HepG2 (cell line): ENCODE results near the gene CNDP1. TPM values are rescaled to one million over a fixed set of nuclear protein-coding genes. Genes with fewer than 3 reads are reported as not detected.

Experiments used
- CHD4 ChIP-seq: fragments of 200-600 bp; sonication (generic); IDR thresholded peaks from 2 replicates; pipeline ENCODE4 v1.7.0; 2017; ENCODE audit warnings: mild to moderate bottlenecking, low read length, borderline replicate concordance
- DMTF1 ChIP-seq: sonication (generic); formaldehyde crosslinking; IDR thresholded peaks from 2 replicates; pipeline ENCODE4 v1.4.0; 2020; ENCODE audit warnings: mild to moderate bottlenecking, missing genetic modification reagents
- HHEX ChIP-seq: IDR thresholded peaks from 2 replicates; pipeline ENCODE4 v1.6.1; 2016; ENCODE audit warnings: control low read depth
- IRX3 ChIP-seq: sonication (generic); formaldehyde crosslinking; IDR thresholded peaks from 2 replicates; pipeline ENCODE4 v1.8.1; 2023; ENCODE audit warnings: mild to moderate bottlenecking, low read depth, missing genetic modification reagents, borderline replicate concordance
- NFE2L1 ChIP-seq: sonication (generic); formaldehyde crosslinking; IDR thresholded peaks from 2 replicates; pipeline ENCODE4 v1.4.0; 2020; ENCODE audit warnings: missing genetic modification reagents, mild to moderate bottlenecking, borderline replicate concordance
- RAD21 ChIP-seq: fragments of 450-650 bp; formaldehyde crosslinking; IDR thresholded peaks from 2 replicates; pipeline ENCODE4 v1.5.0; 2020; ENCODE audit warnings: mild to moderate bottlenecking
- SMAD1 ChIP-seq: sonication (generic); formaldehyde crosslinking; IDR thresholded peaks from 2 replicates; pipeline ENCODE4 v1.4.0; 2020; ENCODE audit warnings: missing genetic modification reagents, low read depth, mild to moderate bottlenecking, borderline replicate concordance
- STAG1 ChIP-seq: sonication (generic); formaldehyde crosslinking; IDR thresholded peaks from 2 replicates; pipeline ENCODE4 v1.4.0; 2020; ENCODE audit warnings: missing genetic modification reagents
- UBTF ChIP-seq: sonication (generic); formaldehyde crosslinking; IDR thresholded peaks from 2 replicates; pipeline ENCODE4 v1.4.0; 2020; ENCODE audit warnings: mild to moderate bottlenecking, missing genetic modification reagents
- ZKSCAN5 ChIP-seq: sonication (generic); formaldehyde crosslinking; IDR thresholded peaks from 2 replicates; pipeline ENCODE4 v1.5.1; 2020; ENCODE audit warnings: mild to moderate bottlenecking, missing genetic modification reagents
- ZNF333 ChIP-seq: sonication (generic); formaldehyde crosslinking; IDR thresholded peaks from 2 replicates; pipeline ENCODE4 v1.4.0; 2020; ENCODE audit warnings: mild to moderate bottlenecking, missing genetic modification reagents, borderline replicate concordance
- ZNF362 ChIP-seq: sonication (generic); formaldehyde crosslinking; IDR thresholded peaks from 2 replicates; pipeline ENCODE4 v1.4.0; 2020; ENCODE audit warnings: missing genetic modification reagents, mild to moderate bottlenecking, borderline replicate concordance
- ZNF501 ChIP-seq: sonication (generic); formaldehyde crosslinking; IDR thresholded peaks from 2 replicates; pipeline ENCODE4 v1.5.1; 2020; ENCODE audit warnings: mild to moderate bottlenecking, moderate library complexity, missing genetic modification reagents
- ZNF772 ChIP-seq: sonication (generic); formaldehyde crosslinking; IDR thresholded peaks from 2 replicates; pipeline ENCODE4 v1.5.0; 2020; ENCODE audit warnings: mild to moderate bottlenecking, missing genetic modification reagents
- polyA plus RNA-seq, 8 experiments: library from polyadenylated mRNA; depleted of rRNA in 3 of 8; stranded (reverse) in 7 of 8; unstranded in 1 of 8; fragments of >200 nt; fragmentation: Illumina TruSeq in 4 of 8; extraction: Trizol in 4 of 8; gene quantifications; 2 replicates each; pipeline versions ENCODE4 v1.2.1 to v1.2.3, GENCODE V29; 2011 to 2016; ENCODE audit warnings: low read depth in 4 of 8, missing spikeins in 1 of 8, mixed read lengths in 1 of 8; ENCODE audit not compliant: insufficient read depth in 1 of 8
- total RNA-seq, 5 experiments: library from RNA; depleted of rRNA; stranded (reverse); fragments of >200 nt; fragmentation: Illumina TruSeq; extraction: Trizol; gene quantifications; 2 replicates each; pipeline ENCODE4 v1.2.3, GENCODE V29; 2016; ENCODE audit warnings: low read depth in 1 of 5
- TF ChIP-seq, protein P1 (sequence below): sonication (generic); formaldehyde crosslinking; IDR thresholded peaks from 2 replicates; pipeline ENCODE4 v1.5.1; 2020; ENCODE audit warnings: mild to moderate bottlenecking, missing genetic modification reagents, moderate library complexity

Gene CNDP1
- total and polyA plus RNA-seq, 2 of the 13 experiments (the other 11 are each of a cell fraction or from before 2014, with no cell fraction given) = 0.01 TPM; not detected in 1

GRCh38 chr18:74496508-74497323 lies 37.6 kb upstream of the CNDP1 start (continued):
- no peak for TF ChIP-seq DMTF1 (CRISPR knock-in tag)
- no peak for TF ChIP-seq NFE2L1 (CRISPR knock-in tag)
- TF ChIP-seq STAG1 = no peak
- peak; percentile 92; the same call in 1 of the 2 replicates for TF ChIP-seq ZNF333
- no peak for TF ChIP-seq SMAD1 (CRISPR knock-in tag)
- TF ChIP-seq ZNF772 = peak; percentile 37; the same call in 1 of the 2 replicates
- no peak for TF ChIP-seq CHD4
- TF ChIP-seq RAD21 (CRISPR knock-in tag) = peak; percentile 55; the same call in 1 of the 2 replicates
- TF ChIP-seq HHEX = no peak
- 0 out of 2 replicates have a peak, but pooled peaks have one; percentile 14 for TF ChIP-seq ZNF362 (CRISPR knock-in tag)
- TF ChIP-seq ZNF501 (CRISPR knock-in tag) = no peak; the same call in 1 of the 2 replicates
- no peak for TF ChIP-seq ZKSCAN5
- TF ChIP-seq, protein P1, sequence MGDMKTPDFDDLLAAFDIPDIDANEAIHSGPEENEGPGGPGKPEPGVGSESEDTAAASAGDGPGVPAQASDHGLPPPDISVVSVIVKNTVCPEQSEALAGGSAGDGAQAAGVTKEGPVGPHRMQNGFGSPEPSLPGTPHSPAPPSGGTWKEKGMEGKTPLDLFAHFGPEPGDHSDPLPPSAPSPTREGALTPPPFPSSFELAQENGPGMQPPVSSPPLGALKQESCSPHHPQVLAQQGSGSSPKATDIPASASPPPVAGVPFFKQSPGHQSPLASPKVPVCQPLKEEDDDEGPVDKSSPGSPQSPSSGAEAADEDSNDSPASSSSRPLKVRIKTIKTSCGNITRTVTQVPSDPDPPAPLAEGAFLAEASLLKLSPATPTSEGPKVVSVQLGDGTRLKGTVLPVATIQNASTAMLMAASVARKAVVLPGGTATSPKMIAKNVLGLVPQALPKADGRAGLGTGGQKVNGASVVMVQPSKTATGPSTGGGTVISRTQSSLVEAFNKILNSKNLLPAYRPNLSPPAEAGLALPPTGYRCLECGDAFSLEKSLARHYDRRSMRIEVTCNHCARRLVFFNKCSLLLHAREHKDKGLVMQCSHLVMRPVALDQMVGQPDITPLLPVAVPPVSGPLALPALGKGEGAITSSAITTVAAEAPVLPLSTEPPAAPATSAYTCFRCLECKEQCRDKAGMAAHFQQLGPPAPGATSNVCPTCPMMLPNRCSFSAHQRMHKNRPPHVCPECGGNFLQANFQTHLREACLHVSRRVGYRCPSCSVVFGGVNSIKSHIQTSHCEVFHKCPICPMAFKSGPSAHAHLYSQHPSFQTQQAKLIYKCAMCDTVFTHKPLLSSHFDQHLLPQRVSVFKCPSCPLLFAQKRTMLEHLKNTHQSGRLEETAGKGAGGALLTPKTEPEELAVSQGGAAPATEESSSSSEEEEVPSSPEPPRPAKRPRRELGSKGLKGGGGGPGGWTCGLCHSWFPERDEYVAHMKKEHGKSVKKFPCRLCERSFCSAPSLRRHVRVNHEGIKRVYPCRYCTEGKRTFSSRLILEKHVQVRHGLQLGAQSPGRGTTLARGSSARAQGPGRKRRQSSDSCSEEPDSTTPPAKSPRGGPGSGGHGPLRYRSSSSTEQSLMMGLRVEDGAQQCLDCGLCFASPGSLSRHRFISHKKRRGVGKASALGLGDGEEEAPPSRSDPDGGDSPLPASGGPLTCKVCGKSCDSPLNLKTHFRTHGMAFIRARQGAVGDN = peak; percentile 74
- peak; percentile 46; the same call in 1 of the 2 replicates for TF ChIP-seq IRX3 (CRISPR knock-in tag)
- peak; percentile 74; the same call in 1 of the 2 replicates for TF ChIP-seq UBTF
